ENCODE results near the gene MYOM3.

MYOM3 gene

GRCh38 chr1:24138476-24139221 is 26.7 kb upstream of the MYOM3 start:
- no peak for DNase-seq

DNA sequence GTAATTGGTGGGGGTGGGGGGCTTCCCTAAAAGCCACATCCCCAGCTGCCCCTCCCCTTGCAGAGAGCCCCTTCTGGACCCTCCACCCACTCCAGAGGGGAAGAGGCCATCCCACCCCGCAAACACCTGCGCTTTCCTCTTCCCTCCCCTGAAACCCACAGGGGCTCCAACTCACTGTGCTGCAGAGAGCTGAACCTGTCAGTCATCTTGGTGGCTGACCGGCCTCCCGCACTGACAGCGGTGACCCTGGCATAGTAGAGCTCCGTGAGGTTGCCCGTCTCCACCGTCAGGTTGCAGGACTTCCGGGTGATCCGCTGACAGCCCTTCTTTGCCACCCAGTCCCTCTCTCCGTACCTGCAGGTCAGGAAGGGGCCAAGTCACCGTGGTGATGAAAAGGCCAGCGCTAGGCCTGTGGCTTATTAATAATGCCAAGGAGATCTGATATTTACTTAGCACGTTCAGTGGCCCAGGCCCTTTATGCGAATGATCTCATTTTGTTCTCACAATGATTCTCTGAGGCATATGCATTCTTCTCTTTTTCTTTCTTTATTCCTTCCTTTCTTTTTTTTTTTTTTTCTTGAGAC is 25.1 kb upstream of the MYOM3 start:
- DNase-seq: no peak

- no peak for DNase-seq
These were observed 22.4 kb upstream of the MYOM3 start for GRCh38 chr1:24134376-24134775.

DNA sequence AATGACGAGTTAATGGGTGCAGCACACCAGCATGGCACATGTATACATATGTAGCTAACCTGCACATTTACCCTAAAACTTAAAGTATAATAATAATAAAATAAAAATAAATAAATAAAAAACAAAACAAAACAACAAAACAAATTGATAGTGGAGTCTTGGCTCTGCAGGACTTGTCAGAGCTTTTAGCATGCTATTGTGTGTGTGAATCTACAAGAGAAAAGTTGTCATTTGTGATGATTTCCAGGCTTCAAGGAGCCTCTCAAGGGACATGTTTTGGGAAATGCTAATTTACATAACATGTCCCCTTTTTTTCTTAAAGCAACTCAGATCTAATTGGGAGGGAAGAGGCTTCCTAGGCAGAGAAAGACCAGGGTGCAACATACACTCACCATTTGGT is 21.9 kb upstream of the MYOM3 start:
- DNase-seq: no peak

DNA sequence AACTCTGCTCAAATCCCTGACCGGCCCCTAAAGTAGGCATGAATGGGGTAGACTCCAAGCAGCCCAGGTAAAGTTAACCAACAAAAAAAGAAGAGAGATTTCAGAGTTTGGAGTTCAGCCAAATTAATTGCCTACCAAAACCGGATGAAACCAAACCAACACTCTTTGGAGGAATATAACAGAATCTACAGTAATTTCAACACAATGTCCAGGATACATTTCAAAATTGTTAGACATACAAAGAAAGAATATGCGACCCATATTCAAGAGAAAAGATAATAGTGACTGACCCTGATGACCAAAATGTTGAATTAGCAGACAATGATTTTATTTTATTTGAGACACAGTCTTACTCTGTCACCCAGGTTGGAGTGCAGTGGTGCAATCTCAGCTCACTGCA is 18.4 kb upstream of the MYOM3 start:
- DNase-seq: no peak

DNA sequence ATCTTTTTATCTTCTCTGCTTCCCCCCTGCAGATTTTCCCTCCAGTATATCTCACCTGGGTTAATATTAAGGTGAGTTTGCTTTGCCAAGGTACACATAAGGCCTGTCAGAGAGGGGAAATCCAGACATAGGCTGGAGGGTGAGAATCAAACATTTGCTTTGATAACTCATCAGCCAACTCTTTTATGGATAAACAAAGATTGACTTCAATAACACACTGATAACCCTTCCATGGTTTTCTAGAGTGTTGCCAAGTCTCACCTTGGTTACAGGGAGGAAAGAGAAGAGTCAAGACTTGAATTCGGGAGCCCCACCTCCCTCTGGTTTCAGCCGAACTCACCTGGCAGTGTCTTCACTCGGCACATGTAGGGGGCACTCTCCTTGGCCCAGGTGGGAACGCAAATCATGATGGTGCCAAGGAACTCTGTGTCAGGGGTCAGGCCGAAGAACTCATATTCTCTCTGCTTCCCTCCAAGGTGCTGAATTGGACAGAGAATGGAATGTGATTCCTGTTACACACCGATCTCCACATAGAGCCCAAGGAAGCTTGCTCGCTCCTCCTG is 15.9 kb upstream of the MYOM3 start:
- no peak for DNase-seq

DNA sequence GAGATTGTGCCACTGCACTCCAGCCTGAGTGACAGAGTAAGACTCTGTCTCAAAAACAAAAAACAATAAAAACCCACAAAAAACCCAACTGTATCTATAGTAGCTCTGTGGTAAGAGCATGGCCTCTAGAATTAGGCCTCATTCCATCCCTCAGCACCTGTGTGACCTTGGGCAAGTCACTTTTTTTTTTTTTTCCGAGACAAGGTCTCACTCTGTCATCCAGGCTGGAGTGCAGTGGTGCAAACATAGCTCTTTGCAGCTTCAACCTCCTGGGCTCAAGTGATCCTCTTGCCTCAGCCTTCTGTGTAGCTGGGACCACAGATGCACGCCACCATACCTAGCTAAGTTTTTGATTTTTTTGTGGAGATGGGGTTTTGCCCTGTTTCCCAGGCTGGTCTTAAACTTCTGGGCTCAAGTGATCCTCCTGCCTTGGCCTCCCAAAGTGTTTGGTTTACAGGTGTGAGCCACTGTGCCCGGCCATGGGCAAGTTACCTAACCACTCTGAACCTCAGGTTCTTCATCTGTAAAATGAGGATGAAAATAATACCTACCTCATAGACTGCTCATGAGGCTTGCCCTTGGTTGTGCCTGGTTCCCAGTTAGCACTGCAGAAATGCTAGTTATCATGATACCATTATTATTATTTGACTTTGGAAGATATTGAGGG is 15.3 kb upstream of the MYOM3 start:
- no peak for DNase-seq

DNA sequence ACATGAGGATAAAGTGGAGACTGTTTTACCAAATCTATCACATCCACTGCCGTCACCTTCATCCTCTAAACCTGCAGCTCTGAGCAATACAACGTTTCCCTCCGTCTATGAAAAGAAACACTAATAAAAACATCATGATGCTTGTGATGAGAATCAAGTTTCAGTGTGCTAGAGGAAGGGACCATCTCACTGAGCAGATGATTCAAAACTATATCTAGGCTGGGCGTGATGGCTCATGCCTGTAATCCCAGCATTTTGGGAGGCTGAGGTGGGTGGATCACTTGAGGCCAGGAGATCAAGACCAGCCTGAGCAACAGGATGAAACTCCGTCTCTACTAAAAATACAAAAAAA is 14.7 kb upstream of the MYOM3 start:
- no peak for DNase-seq

DNA sequence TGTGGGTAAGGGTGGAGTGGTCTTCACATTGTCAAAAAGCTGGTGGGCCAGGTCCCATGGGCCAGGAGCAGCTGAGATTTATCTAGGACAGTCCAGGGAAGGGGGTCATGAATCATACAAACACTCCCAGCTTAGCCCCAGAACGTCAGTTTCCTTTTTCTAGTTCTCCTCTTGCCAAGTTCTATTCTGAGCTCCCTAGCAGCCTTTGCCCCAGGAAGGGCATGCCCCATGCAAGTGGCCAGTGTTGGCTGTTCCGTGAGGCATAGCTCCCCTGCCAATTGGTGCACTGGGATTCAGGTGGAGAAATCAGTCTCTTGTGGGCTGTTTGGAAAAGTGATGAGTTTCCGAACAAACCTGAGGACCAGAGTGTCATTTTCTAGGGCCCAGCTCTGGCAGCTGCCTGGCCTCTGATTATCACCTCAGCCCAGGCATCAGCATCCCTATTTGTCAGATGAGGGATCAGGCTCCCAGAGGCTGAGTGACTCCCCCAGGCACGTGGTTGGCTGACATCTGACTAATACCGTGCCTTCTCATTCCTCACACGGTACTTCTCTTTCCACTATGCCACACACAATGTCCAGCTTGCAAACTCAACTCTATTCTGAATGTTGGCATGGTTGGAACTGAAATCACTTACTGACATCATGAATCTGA is 14.2 kb upstream of the MYOM3 start:
- no peak for DNase-seq

DNA sequence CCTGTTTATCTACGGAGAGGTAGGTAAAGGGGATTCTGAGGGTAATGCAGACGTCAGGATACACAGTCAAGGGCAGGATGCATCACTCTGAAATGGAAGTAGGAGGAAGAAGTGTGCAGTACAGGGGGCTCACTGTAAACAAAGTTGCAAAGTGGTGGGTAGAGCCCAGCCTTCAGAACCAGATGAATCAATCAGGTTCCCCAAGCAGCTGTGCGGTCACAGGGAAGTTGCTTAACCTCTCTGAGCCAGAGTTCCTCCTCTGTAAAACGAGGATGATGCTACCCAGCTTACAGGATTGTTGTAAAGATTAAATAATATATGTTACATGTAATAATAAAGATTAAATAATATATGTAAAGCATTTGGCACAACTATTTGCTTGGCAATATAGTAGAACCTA is 13.5 kb upstream of the MYOM3 start:
- no peak for DNase-seq

DNA sequence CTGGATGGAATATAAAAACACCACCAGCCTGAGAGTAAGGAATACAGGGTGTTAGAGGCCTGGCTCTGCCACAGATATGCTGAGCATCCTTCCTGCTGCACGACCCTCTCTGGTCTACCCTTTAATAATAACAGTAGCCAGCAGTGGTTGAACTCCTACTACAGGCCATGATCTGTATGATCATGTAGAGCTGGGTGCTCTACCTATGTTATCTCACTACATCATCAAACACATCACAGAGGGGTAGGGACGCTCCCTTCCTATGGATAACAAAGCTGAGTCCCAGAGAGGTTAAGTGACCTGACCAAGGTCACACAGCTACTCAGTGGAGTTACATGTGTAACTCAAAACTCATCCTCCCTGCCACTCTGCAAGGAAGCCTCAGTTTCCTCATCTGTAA is 13.0 kb upstream of the MYOM3 start:
- DNase-seq: no peak

GRCh38 chr1:24123611-24124010 is 11.7 kb upstream of the MYOM3 start:
- DNase-seq: no peak

DNA sequence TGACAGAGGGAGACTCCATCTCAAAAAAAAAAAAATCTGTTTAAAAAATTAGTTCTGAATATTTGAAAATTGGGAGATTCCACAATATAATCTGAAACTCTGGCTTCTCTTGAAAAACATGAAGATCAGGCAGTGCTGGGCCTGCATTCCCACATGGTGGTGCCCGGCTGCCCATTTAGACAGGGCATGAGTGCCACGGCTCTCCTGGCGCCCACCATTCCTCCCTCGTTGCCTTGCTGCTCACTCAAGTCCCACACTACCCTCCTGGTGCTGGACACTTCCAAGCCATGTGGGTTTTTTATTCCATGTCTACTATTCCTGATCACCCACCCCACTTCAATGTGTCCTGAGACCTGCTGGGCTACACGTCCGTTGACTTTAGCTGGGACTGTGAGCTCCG is 10.8 kb upstream of the MYOM3 start:
- no peak for DNase-seq

DNA sequence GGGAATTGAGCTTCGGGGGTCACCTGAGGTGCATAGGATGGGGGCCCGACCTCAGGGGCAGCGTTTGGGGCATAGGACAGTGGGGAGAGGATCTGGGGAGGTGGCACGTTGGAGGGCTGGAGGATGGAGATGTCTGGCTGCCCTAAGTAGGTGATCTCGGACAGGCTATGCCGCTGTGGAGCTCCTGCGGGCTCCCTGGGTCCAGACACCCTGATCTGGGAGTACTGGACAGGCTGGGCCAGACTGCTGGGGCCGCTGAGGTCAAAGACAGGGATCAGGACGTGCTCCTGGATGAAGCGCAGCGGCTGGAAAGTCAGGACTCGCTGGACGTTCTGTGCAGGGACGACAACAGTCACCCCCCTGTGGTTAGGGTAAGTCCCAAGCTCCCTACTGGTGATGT is 9.5 kb upstream of the MYOM3 start:
- DNase-seq: no peak

DNA sequence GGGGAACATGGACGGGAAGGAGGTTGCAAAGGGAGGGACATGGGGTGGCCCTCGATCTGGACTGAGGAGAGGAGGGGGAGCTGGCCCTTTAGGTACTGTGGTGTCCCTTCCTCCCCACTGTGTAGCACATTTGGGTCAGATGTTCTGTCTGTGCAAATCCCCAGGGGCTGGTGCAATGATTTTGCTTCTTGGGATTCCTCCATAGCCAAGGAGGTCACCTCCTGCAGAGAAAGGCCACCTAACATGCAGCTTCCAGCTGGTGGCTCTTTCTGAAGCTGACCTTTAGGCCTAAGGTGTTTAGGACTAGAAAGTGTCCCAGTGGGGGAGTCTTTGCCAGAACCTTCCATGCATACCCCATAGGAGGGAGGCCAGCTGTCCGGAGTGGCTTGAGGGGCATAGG is 9.0 kb upstream of the MYOM3 start:
- DNase-seq: no peak

DNA sequence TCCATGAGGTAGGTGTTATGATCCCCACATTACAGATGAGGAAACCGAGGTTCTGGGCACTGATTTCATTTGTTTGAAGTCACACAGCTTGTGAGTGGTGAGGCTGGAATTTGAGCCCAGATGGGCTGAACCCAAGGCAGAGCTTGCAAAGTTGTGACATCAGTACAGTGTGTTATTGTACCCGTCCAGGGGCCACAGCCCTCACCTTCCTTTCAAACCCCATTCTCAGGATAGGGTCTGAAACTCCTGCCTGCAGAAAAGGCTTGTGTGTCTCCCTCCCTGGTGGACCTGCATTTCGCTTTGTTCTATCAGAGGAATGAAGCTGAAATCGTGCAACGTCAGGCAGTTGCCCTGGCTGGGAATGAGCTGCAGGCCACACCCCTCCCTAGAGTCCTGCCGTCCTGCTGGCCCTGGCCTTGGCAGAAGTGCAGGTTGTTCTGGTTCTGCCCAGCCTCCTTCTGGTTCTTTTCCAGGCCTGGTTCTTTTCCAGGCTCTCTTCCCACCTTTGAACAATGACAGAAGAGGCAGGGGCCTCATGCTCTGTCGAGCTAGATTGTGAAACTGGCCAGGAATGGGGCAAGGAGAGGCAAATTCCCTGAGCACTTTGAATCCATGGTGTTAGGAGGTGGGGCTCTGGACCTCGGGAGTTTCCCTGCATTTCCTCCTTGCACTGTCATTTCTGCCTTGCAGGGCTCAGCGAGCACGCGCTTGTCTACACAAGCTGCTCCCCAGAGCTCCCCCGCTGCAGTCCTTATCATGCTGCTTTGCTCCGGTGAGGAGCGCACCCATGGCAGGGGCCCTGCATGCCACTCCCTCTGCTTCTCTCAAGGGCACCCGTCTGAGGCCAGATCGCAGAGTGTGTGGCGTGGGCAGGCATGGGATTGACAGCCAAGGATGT is 8.2 kb upstream of the MYOM3 start:
- DNase-seq: no peak

DNA sequence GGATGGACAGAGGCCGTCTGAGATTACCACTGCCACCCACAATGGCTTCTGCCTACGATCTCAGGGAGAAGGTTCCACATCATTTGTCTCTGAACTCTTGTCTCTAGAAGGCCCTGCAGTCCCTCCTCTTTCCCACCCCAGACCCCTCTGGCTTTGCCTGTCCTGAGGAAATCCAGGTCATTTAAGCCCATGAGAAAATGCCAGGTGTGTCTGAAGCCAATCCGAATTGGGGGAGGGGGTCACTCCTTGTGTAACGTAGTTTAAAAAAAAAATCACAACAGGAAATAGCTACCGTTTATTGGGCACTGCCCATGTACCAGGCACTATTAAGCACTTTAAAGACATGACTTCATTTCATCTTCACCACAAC is 7.5 kb upstream of the MYOM3 start:
- no peak for DNase-seq

GRCh38 chr1:24118410-24119242 is 6.7 kb upstream of the MYOM3 start:
- no peak for DNase-seq

- DNase-seq: no peak
These were observed 5.9 kb upstream of the MYOM3 start for GRCh38 chr1:24117722-24118409.

DNA sequence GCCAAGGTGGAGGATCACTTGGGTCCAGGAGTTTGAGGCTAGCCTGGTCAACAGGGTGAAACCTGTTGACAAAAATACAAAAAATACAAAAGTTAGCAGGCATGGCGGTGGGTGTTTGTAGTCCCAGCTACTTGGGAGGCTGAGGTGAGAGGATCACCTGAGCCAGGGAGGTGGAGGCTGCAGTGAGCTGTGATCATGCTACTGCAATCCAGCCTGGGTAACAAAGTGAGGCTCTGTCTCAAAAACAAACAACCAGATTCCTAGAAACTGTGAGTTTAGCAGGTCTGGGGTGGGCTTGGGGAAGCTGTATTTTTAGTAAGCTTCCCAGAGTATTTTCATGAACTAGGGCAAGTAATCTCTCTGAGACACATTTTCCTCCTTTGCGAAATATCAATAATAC is 5.2 kb upstream of the MYOM3 start:
- DNase-seq: no peak

GRCh38 chr1:24114753-24115152 is 2.8 kb upstream of the MYOM3 start:
- DNase-seq: no peak

Data from CD4-positive, alpha-beta T cell treated with Interferon gamma for 1 hour (primary cell).